GM18520 (cell line): Measurements from ENCODE around the gene SMAP1.

Source experiments
- ATAC-seq: cut with Tn5 transposase; IDR thresholded peaks from one replicate; pipeline ENCODE4 v1.9.1; 2021; ENCODE audit not compliant: unreplicated experiment

SMAP1 gene

GRCh38 chr6:70886071-70886470, 218.4 kb downstream of the SMAP1 start:
- no peak for ATAC-seq

- no peak for ATAC-seq
Observed at GRCh38 chr6:70886661-70887060, 219.0 kb downstream of the SMAP1 start.

- ATAC-seq: no peak
Observed at GRCh38 chr6:70889270-70889669, 221.6 kb downstream of the SMAP1 start.

- no peak for ATAC-seq
Observed at GRCh38 chr6:70894001-70894400, 226.3 kb downstream of the SMAP1 start.

- ATAC-seq: no peak
Observed at GRCh38 chr6:70900047-70900446, 232.4 kb downstream of the SMAP1 start.

- no peak for ATAC-seq
Observed at GRCh38 chr6:70901324-70901723, 233.6 kb downstream of the SMAP1 start.

- ATAC-seq: no peak
Observed at GRCh38 chr6:70903665-70904452, 236.2 kb downstream of the SMAP1 start.

GRCh38 chr6:70905742-70906141, 238.1 kb downstream of the SMAP1 start:
- ATAC-seq: no peak
